CD14-positive monocyte (primary cell): ENCODE data around the gene RPL12. TPM values are rescaled to one million over a fixed set of nuclear protein-coding genes. Genes with fewer than 3 reads are reported as not detected.

Experiments used
- DNase-seq, 3 donors: peaks; one replicate each; pipeline ENCODE4 v3.0.0-alpha.2; 2011 to 2022
- H2AFZ ChIP-seq: 2 replicates; pipeline ENCODE4 v1.6.0; 2012; ENCODE audit warnings: mild to moderate bottlenecking, low read depth, low read length, inconsistent platforms; ENCODE audit not compliant: insufficient read depth, poor library complexity, severe bottlenecking
- H3K27ac ChIP-seq, 2 donors: 1 replicate in 1 of 2; 2 replicates in 1 of 2; pipeline ENCODE4 v1.5.1; 2012 to 2013; ENCODE audit warnings: low read length in 2 of 2, control low read depth in 1 of 2, inconsistent platforms in 1 of 2, low read depth in 1 of 2, mild to moderate bottlenecking in 1 of 2
- H3K27me3 ChIP-seq, 2 donors: one replicate each; pipeline versions ENCODE4 v1.6.0 to v1.6.1; 2011 to 2013; ENCODE audit warnings: low read length in 2 of 2; ENCODE audit not compliant: control insufficient read depth in 2 of 2, insufficient read depth in 2 of 2
- H3K36me3 ChIP-seq, 2 donors: replicated peaks in 1 of 2; 1 replicate in 1 of 2; 2 replicates in 1 of 2; pipeline versions ENCODE4 v1.5.1 to v1.6.1; 2012 to 2013; ENCODE audit warnings: low read length in 2 of 2, control low read depth in 1 of 2, inconsistent platforms in 1 of 2, mild to moderate bottlenecking in 1 of 2; ENCODE audit not compliant: insufficient read depth in 2 of 2, control insufficient read depth in 1 of 2
- H3K4me1 ChIP-seq, 2 donors: 1 replicate in 1 of 2; 2 replicates in 1 of 2; pipeline versions ENCODE4 v1.5.1 to v1.6.1; 2012 to 2013; ENCODE audit warnings: low read length in 2 of 2, control low read depth in 1 of 2, inconsistent platforms in 1 of 2, mild to moderate bottlenecking in 1 of 2, moderate library complexity in 1 of 2; ENCODE audit not compliant: insufficient read depth in 2 of 2, control insufficient read depth in 1 of 2
- H3K4me2 ChIP-seq: replicated peaks from 2 replicates; pipeline ENCODE3; 2012; ENCODE audit warnings: low read length, moderate library complexity, mild to moderate bottlenecking; ENCODE audit not compliant: poor library complexity, severe bottlenecking; ENCODE audit errors: extremely low read depth
- H3K4me3 ChIP-seq, 3 experiments: fragments of 200-600 bp in 1 of 3; sonication (generic) in 1 of 3; replicated peaks in 1 of 3; 1 replicate in 2 of 3; 2 replicates in 1 of 3; pipeline ENCODE4 v1.5.1; 2011 to 2013; ENCODE audit warnings: low read length in 3 of 3, mild to moderate bottlenecking in 3 of 3, control low read depth in 2 of 3, low read depth in 2 of 3, inconsistent platforms in 1 of 3, moderate library complexity in 1 of 3
- H3K79me2 ChIP-seq: 2 replicates; pipeline ENCODE4 v1.6.0; 2012; ENCODE audit warnings: mild to moderate bottlenecking, control low read depth, inconsistent platforms, low read length, moderate library complexity; ENCODE audit not compliant: insufficient read depth
- H3K9ac ChIP-seq: 2 replicates; pipeline ENCODE4 v1.6.0; 2017; ENCODE audit warnings: low read length, mild to moderate bottlenecking; ENCODE audit not compliant: insufficient read depth, poor library complexity, severe bottlenecking
- H3K9me3 ChIP-seq, 2 donors: replicated peaks in 1 of 2; 1 replicate in 1 of 2; 2 replicates in 1 of 2; pipeline versions ENCODE4 v1.5.1 to v1.6.1; 2012 to 2013; ENCODE audit warnings: low read length in 2 of 2, control low read depth in 1 of 2; ENCODE audit not compliant: control insufficient read depth in 1 of 2, insufficient read depth in 1 of 2
- H4K20me1 ChIP-seq: 2 replicates; pipeline ENCODE4 v1.6.0; 2012; ENCODE audit warnings: mild to moderate bottlenecking, low read length, control low read depth, moderate library complexity; ENCODE audit not compliant: insufficient read depth
- H3K27ac Mint-ChIP-seq, 7 donors: one replicate each; pipeline ENCODE4 v1.8.0; 2020; ENCODE audit warnings: mild to moderate bottlenecking in 7 of 7, mixed read lengths in 7 of 7, moderate library complexity in 6 of 7, inconsistent platforms in 2 of 7
- H3K27me3 Mint-ChIP-seq, 3 donors: one replicate each; pipeline ENCODE4 v1.8.0; 2021 to 2022; ENCODE audit warnings: low read depth in 3 of 3, mild to moderate bottlenecking in 3 of 3, mixed read lengths in 3 of 3, moderate library complexity in 3 of 3, inconsistent platforms in 1 of 3
- H3K36me3 Mint-ChIP-seq, 2 donors: one replicate each; pipeline ENCODE4 v1.8.0; 2020; ENCODE audit warnings: mixed read lengths in 2 of 2, inconsistent platforms in 1 of 2, mild to moderate bottlenecking in 1 of 2
- H3K4me1 Mint-ChIP-seq: one replicate; pipeline ENCODE4 v1.8.0; 2020; ENCODE audit warnings: mild to moderate bottlenecking, mixed read lengths
- H3K4me3 Mint-ChIP-seq, 2 donors: one replicate each; pipeline ENCODE4 v1.8.0; 2020; ENCODE audit warnings: mild to moderate bottlenecking in 2 of 2, mixed read lengths in 2 of 2, moderate library complexity in 1 of 2
- H3K9me3 Mint-ChIP-seq, 7 donors: one replicate each; pipeline ENCODE4 v1.8.0; 2020 to 2022; ENCODE audit warnings: mixed read lengths in 7 of 7, mild to moderate bottlenecking in 6 of 7, moderate library complexity in 6 of 7, inconsistent platforms in 2 of 7
- WGBS: methylation state at CpG from one replicate; pipeline ENCODE4 v1.1.5; 2013; ENCODE audit warnings: missing lambda C conversion rate; ENCODE audit not compliant: insufficient coverage; 5-methylcytosine and 5-hydroxymethylcytosine counted together
- intact Hi-C, 2 donors: fragments of 100-400 bp; cut with micrococcal nuclease; formaldehyde crosslinking; loops; one replicate each; pipeline versions ENCODE4 v1.15.0 to v1.15.1; 2023
- polyA plus RNA-seq, 3 donors: library from polyadenylated mRNA; depleted of rRNA in 1 of 3; unstranded in 2 of 3; stranded (reverse) in 1 of 3; fragments of 300-500 nt in 2 of 3; fragments of >200 nt in 1 of 3; fragmentation: Illumina TruSeq in 2 of 3; gene quantifications; 1 replicate in 2 of 3; 2 replicates in 1 of 3; pipeline ENCODE4 v1.2.3, GENCODE V29; 2012 to 2021
- TF ChIP-seq, protein P1 (sequence below): fragments of 200-600 bp; IDR thresholded peaks from one replicate; pipeline ENCODE4 v1.8.0; 2022; ENCODE audit warnings: antibody characterized with exemption, mild to moderate bottlenecking

The RPL12 gene
- polyA plus RNA-seq, 3 donors, result 417 to 1,509 (median 490) TPM

DNA sequence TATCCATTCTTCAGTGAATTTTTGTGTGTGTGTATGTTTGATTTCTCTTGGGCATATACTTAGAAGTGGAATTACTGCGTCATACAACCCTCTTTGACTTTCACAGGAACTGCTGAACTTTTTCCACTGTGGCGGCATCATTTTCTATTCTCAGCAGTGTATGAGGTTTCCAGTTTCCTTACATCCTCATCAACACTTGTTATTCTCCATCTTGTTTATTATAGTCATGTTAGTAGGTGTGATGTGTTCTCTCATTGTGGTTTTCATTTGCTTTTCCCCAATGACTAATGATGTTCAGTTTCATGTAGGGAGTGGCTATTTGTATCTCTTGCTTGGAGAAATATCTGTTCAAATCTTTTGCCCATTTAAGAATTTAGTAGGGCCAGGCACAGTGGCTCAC, 24.4 kb downstream of the RPL12 start:
- no peak overlapping the region for H3K27ac ChIP-seq
- TF ChIP-seq, protein P1, sequence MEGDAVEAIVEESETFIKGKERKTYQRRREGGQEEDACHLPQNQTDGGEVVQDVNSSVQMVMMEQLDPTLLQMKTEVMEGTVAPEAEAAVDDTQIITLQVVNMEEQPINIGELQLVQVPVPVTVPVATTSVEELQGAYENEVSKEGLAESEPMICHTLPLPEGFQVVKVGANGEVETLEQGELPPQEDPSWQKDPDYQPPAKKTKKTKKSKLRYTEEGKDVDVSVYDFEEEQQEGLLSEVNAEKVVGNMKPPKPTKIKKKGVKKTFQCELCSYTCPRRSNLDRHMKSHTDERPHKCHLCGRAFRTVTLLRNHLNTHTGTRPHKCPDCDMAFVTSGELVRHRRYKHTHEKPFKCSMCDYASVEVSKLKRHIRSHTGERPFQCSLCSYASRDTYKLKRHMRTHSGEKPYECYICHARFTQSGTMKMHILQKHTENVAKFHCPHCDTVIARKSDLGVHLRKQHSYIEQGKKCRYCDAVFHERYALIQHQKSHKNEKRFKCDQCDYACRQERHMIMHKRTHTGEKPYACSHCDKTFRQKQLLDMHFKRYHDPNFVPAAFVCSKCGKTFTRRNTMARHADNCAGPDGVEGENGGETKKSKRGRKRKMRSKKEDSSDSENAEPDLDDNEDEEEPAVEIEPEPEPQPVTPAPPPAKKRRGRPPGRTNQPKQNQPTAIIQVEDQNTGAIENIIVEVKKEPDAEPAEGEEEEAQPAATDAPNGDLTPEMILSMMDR, result no peak
- no peak for DNase-seq
- H3K79me2 ChIP-seq, result peaks cover 62% of the 10 kb centered on the region
- no CpG with 5 or more reads among the region's 2 CpGs for WGBS
- no peak overlapping the region for H3K4me3 Mint-ChIP-seq
- H3K9me3 ChIP-seq, result no peaks in the 10 kb centered on the region
- no peak overlapping the region for H3K9ac ChIP-seq
- H3K27ac Mint-ChIP-seq, result no peak overlapping the region
- H3K4me3 ChIP-seq, result no peak overlapping the region
- intact Hi-C loops, result no loop called here
- H4K20me1 ChIP-seq, result no peaks in the 10 kb centered on the region
- no peak overlapping the region for H3K4me2 ChIP-seq
- H3K36me3 Mint-ChIP-seq, result peaks cover 31 to 46% of the 10 kb centered on the region in 2 donors
- no peaks in the 10 kb centered on the region for H3K27me3 ChIP-seq
- H3K36me3 ChIP-seq, result peaks cover 22 to 43% of the 10 kb centered on the region in 2 donors
- no peaks in the 10 kb centered on the region for H3K9me3 Mint-ChIP-seq
- peaks cover 36% of the 10 kb centered on the region for H3K4me1 Mint-ChIP-seq
- no peak overlapping the region for H2AFZ ChIP-seq
- H3K27me3 Mint-ChIP-seq, result peaks cover 0 to 2% (median 0%) of the 10 kb centered on the region in 3 donors
- H3K4me1 ChIP-seq, result peaks cover 27 to 31% of the 10 kb centered on the region in 2 donors

DNA sequence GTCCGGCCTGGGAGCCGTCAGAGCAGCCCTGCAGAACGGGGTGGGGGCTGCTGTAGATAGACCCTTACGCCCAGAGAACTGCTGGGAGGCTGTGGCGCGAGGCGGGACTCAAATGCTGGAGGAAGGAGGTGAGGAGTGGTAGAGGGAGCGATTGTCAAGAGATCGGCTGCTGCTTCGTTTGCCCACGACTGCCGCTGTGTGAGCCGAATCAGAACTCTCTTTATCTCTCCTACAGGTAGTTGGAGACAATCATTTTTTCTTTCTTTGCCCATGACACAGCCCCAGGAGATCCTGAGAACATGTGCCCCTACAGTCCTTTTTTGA, 26.6 kb downstream of the RPL12 start:
- Histone ChIP-seq H4K20me1 (no peaks in the 10 kb centered on the region), H3K79me2 (peaks cover 62% of the 10 kb centered on the region), H3K36me3 (peaks cover 12 to 22% of the 10 kb centered on the region in 2 donors), H3K9ac (peak overlapping the region; percentile 82), H3K27ac (peak overlapping the region; percentile 75 to 83), H3K27me3 (no peaks in the 10 kb centered on the region), H3K4me1 (peaks cover 27 to 31% of the 10 kb centered on the region in 2 donors), H3K4me3 (peak overlapping the region; percentile 71 to 88 (median 79)), H3K4me2 (peak overlapping the region; percentile 85), H3K9me3 (no peaks in the 10 kb centered on the region), H2AFZ (peak overlapping the region; percentile 94)
- Mint-ChIP-seq H3K27me3 (peaks cover 0 to 2% (median 2%) of the 10 kb centered on the region in 3 donors), H3K9me3 (no peaks in the 10 kb centered on the region), H3K27ac (peak overlapping the region; percentile 92 to 98 (median 96)), H3K4me1 (peaks cover 38% of the 10 kb centered on the region), H3K4me3 (peak overlapping the region; percentile 96 to 99), H3K36me3 (peaks cover 17 to 24% of the 10 kb centered on the region in 2 donors)
- TF ChIP-seq, protein P1, result no peak
- DNase-seq, result no peak
- intact Hi-C loops, result loop anchor here in 1 of 2 donors (2.0 kb wide), 1 partner anchor 26 kb away; the partner anchor contains the start of genes LRSAM1 and RPL12
- WGBS, result 3% methylated on average over 6 of the region's 13 CpGs
